ENCODE measurements around the gene ARL3. TPM values are rescaled to one million over a fixed set of nuclear protein-coding genes. Genes with fewer than 3 reads are reported as not detected.

ARL3 gene
- total RNA-seq, 2 experiments from 2014 or later, result 0.99 to 1.3 TPM

DNA sequence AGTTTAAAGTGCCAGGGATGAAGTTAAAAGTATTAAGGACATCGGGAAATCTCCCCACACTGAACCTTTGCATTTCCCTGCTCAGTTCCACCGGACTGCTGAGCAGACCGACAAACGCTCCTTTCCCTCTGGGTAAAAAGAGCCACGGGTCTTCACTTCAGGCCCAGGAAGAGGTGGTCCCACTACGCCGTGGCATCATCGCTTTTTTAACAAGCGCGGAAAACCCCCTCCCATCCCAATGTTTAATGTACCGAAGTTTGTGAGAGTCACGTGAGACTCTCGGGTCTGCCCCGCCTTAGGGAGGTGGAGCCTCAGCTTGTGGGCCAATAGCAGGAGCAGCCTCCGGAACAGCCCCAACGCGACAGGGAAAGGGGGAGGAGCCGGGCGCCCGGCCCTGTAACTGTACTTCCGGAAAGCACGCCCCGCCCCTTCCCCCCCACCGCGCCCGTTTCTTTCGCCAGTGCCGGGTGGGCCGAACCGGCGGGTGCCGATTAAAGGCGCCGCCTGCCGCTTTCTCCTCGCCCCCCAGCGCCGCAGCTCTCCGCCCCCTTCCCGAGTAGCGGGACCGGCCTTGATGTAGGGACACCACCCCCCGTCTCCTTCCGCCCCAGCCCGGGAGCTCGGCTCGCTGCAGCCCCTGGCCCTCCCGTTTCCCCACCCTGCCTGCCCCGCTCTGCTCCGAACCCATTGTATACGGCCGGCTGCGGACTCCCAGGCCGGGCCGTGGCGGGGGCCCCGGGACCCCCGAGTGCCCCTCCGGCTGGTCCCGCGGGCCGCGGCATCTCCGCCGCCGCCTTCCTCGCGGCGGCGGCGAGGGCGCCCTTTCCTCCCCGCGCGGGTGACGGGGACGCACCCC is 72.1 kb downstream of the ARL3 start:
- Histone ChIP-seq H3K27me3 (ENCODE audit: control insufficient read depth in 1 of 2, insufficient read depth in 2 of 2, low read length in 2 of 2) (no peaks in the 10 kb centered on the region), H3K9me3 (ENCODE audit: control insufficient read depth in 1 of 2, insufficient read depth in 1 of 2, low read length in 2 of 2) (no peaks in the 10 kb centered on the region), H3K36me3 (ENCODE audit: insufficient read depth, low read length) (no peaks in the 10 kb centered on the region), H3K27ac (ENCODE audit: low read depth in 1 of 2, low read length in 2 of 2) (peak overlapping the region; percentile 95 to 96), H3K4me3 (ENCODE audit: low read length) (peak overlapping the region; percentile 75), H3K4me1 (ENCODE audit: insufficient read depth, low read length) (peaks cover 28% of the 10 kb centered on the region)
- Mint-ChIP-seq H3K27me3 (no peaks in the 10 kb centered on the region), H3K36me3 (ENCODE audit: low read depth) (peaks cover 37% of the 10 kb centered on the region), H3K27ac (peak overlapping the region; percentile 95), H3K9me3 (no peaks in the 10 kb centered on the region), H3K4me3 (peak overlapping the region; percentile 96), H3K4me1 (ENCODE audit: low read depth) (peaks cover 31% of the 10 kb centered on the region)
- TF ChIP-seq, protein P1, sequence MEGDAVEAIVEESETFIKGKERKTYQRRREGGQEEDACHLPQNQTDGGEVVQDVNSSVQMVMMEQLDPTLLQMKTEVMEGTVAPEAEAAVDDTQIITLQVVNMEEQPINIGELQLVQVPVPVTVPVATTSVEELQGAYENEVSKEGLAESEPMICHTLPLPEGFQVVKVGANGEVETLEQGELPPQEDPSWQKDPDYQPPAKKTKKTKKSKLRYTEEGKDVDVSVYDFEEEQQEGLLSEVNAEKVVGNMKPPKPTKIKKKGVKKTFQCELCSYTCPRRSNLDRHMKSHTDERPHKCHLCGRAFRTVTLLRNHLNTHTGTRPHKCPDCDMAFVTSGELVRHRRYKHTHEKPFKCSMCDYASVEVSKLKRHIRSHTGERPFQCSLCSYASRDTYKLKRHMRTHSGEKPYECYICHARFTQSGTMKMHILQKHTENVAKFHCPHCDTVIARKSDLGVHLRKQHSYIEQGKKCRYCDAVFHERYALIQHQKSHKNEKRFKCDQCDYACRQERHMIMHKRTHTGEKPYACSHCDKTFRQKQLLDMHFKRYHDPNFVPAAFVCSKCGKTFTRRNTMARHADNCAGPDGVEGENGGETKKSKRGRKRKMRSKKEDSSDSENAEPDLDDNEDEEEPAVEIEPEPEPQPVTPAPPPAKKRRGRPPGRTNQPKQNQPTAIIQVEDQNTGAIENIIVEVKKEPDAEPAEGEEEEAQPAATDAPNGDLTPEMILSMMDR (IDR thresholded peaks at IDR 0.05), result no peak
- ChIA-PET POLR2A (interaction anchor here (0.6 to 2.4 kb wide), 30 partner anchors 9 to 859 kb away, joined by 3 to 32 read pairs (median 4); partner anchors contain the start of genes ACTR1A, ARL3, C10orf95 and CNNM2), CTCF (interaction anchor here (0.7 to 1.4 kb wide), 3 partner anchors 30 to 410 kb away, joined by 3 read pairs; partner anchors contain the start of genes ARL3 and SFXN2)
- DNase-seq (peak; percentile 94 to 100 (median 98)), ATAC-seq (ENCODE audit: poor library complexity) (peak; percentile 70)
- intact Hi-C loops (cut with DNase I, micrococcal nuclease), result loop anchor here (1.0 to 10.0 kb wide), 2 partner anchors 247 to 248 kb away; partner anchors contain the start of gene NFKB2 (in 1 of the 2)

DNA sequence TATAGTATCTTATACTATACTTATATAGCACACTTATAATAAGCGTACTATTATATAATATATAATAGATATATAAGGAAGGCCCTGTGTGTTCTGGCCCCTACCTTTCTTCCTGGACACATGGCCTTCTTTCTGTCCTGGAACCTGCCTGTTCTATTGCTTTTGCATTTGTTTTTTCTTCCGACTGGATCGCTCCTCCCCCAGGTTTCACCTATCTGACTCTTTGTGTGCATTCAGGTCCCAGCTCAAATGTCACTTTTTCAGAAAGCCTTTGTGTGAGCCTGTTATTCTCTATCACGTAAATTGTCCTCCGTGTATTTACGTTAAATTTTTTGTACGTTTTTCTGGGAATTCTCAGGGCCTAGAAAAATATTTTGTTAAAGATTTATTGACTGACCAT is 72.8 kb downstream of the ARL3 start:
- no peak for DNase-seq
- peak overlapping the region; percentile 95 for H3K27ac Mint-ChIP-seq
- POLR2A ChIA-PET, result interaction anchor here (0.6 to 2.4 kb wide), 20 partner anchors 8 to 551 kb away, joined by 3 to 32 read pairs (median 6); partner anchors contain the start of genes ACTR1A, ARL3, C10orf95 and CNNM2
- peaks cover 25% of the 10 kb centered on the region for H3K4me1 ChIP-seq (ENCODE audit: insufficient read depth, low read length)
- no peaks in the 10 kb centered on the region for H3K9me3 ChIP-seq (ENCODE audit: control insufficient read depth in 1 of 2, insufficient read depth in 1 of 2, low read length in 2 of 2)
- no peaks in the 10 kb centered on the region for H3K27me3 Mint-ChIP-seq
- H3K4me1 Mint-ChIP-seq (ENCODE audit: low read depth), result peaks cover 30% of the 10 kb centered on the region
- H3K36me3 ChIP-seq (ENCODE audit: insufficient read depth, low read length), result no peaks in the 10 kb centered on the region
- H3K27me3 ChIP-seq (ENCODE audit: control insufficient read depth in 1 of 2, insufficient read depth in 2 of 2, low read length in 2 of 2), result no peaks in the 10 kb centered on the region
- intact Hi-C loops (cut with DNase I, micrococcal nuclease), result loop anchor here in 1 of 2 experiments (10.0 kb wide), 1 partner anchor 247 kb away; the partner anchor contains the start of gene NFKB2
- CTCF ChIA-PET, result interaction anchor here (0.8 to 1.4 kb wide), 2 partner anchors 29 to 73 kb away, joined by 3 read pairs; partner anchors contain the start of genes ARL3 and SFXN2
- TF ChIP-seq, protein P1 (IDR thresholded peaks at IDR 0.05), result no peak
- ATAC-seq (ENCODE audit: poor library complexity), result no peak
- peak overlapping the region; percentile 95 to 96 for H3K27ac ChIP-seq (ENCODE audit: low read depth in 1 of 2, low read length in 2 of 2)
- peak overlapping the region; percentile 75 for H3K4me3 ChIP-seq (ENCODE audit: low read length)
- H3K9me3 Mint-ChIP-seq, result no peaks in the 10 kb centered on the region
- H3K4me3 Mint-ChIP-seq, result peak overlapping the region; percentile 90
- peaks cover 31% of the 10 kb centered on the region for H3K36me3 Mint-ChIP-seq (ENCODE audit: low read depth)

DNA sequence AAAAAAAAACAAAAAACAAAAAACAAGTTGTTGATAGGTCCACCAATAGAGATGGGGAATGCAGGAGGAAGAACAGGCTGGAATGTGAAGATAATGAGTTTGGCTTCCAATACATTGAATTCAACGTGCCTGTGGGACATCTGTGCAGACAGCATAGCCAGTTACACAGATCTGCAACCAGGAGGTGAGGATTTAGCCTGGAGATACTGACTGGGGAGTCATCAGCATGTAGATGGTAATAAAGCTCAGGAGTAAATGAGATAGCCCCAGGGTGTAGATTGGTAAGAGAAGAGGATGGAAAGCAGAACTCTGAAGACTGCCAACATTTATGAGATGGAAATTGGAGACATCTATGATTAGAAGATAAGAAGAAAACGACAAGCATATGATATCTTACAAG is 74.7 kb downstream of the ARL3 start:
- no peak overlapping the region for H3K27ac ChIP-seq (ENCODE audit: low read depth in 1 of 2, low read length in 2 of 2)
- DNase-seq (no peak), ATAC-seq (ENCODE audit: poor library complexity) (no peak)
- peaks cover 30% of the 10 kb centered on the region for H3K4me1 ChIP-seq (ENCODE audit: insufficient read depth, low read length)
- H3K4me3 Mint-ChIP-seq, result no peak overlapping the region
- H3K4me3 ChIP-seq (ENCODE audit: low read length), result no peak overlapping the region
- H3K27me3 ChIP-seq (ENCODE audit: control insufficient read depth in 1 of 2, insufficient read depth in 2 of 2, low read length in 2 of 2), result no peaks in the 10 kb centered on the region
- H3K27ac Mint-ChIP-seq, result no peak overlapping the region
- peaks cover 34% of the 10 kb centered on the region for H3K4me1 Mint-ChIP-seq (ENCODE audit: low read depth)
- H3K9me3 ChIP-seq (ENCODE audit: control insufficient read depth in 1 of 2, insufficient read depth in 1 of 2, low read length in 2 of 2), result no peaks in the 10 kb centered on the region
- POLR2A ChIA-PET, result no interaction called here
- intact Hi-C loops (cut with DNase I, micrococcal nuclease), result no loop called here
- H3K9me3 Mint-ChIP-seq, result no peaks in the 10 kb centered on the region
- H3K36me3 ChIP-seq (ENCODE audit: insufficient read depth, low read length), result no peaks in the 10 kb centered on the region
- H3K27me3 Mint-ChIP-seq, result no peaks in the 10 kb centered on the region
- CTCF ChIA-PET, result no interaction called here
- TF ChIP-seq, protein P1 (IDR thresholded peaks at IDR 0.05), result no peak
- H3K36me3 Mint-ChIP-seq (ENCODE audit: low read depth), result peaks cover 12% of the 10 kb centered on the region

All from CD4-positive, alpha-beta T cell (primary cell).